Subcutaneous adipose tissue (tissue), 4 donors: Measurements from ENCODE around the gene MYL10. TPM values are rescaled to one million over a fixed set of nuclear protein-coding genes. Genes with fewer than 3 reads are reported as not detected.

Experiments used
- total RNA-seq, 4 donors: library from RNA; depleted of rRNA; stranded (reverse); fragments of >200 nt; gene quantifications; one replicate each; pipeline ENCODE4 v1.1.0, GENCODE V29; 2016
- TF ChIP-seq, protein P1 (sequence below): fragments of 450-650 bp; IDR thresholded peaks from one replicate; pipeline ENCODE4 v1.5.1; 2016; ENCODE audit warnings: low read depth, mild to moderate bottlenecking, control low read depth, antibody characterized with exemption, moderate library complexity

Gene MYL10
- total RNA-seq, 4 donors from 2014 or later = not detected

GRCh38 chr7:101666741-101667140, 37.6 kb upstream of the MYL10 start:
- TF ChIP-seq, protein P1, sequence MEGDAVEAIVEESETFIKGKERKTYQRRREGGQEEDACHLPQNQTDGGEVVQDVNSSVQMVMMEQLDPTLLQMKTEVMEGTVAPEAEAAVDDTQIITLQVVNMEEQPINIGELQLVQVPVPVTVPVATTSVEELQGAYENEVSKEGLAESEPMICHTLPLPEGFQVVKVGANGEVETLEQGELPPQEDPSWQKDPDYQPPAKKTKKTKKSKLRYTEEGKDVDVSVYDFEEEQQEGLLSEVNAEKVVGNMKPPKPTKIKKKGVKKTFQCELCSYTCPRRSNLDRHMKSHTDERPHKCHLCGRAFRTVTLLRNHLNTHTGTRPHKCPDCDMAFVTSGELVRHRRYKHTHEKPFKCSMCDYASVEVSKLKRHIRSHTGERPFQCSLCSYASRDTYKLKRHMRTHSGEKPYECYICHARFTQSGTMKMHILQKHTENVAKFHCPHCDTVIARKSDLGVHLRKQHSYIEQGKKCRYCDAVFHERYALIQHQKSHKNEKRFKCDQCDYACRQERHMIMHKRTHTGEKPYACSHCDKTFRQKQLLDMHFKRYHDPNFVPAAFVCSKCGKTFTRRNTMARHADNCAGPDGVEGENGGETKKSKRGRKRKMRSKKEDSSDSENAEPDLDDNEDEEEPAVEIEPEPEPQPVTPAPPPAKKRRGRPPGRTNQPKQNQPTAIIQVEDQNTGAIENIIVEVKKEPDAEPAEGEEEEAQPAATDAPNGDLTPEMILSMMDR = no peak

- TF ChIP-seq, protein P1 = no peak
These were observed 37.2 kb upstream of the MYL10 start for GRCh38 chr7:101666293-101666692.

- TF ChIP-seq, protein P1 = no peak
These were observed 35.9 kb upstream of the MYL10 start for GRCh38 chr7:101664893-101665471.

DNA sequence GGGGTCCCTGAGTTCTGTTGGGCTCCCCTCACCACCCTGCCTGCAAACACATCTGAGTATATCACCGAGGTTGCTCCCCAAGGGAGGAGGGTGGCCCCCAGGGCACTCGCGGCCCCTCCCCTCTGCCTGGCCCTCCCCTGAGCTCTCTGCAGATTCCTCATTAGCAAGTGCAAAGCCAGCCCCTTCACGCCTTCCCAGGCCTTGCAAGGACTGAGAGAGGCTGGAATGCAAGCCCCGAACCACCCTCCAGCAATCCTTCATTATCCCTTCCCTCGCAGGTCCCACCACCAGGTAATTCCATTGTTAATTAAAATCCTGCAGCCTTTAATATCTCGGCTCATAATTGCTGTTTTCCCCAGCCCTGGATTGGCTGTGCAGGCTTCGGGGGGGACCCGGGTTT, 35.3 kb upstream of the MYL10 start:
- TF ChIP-seq, protein P1 = no peak

- TF ChIP-seq, protein P1 = no peak
These were observed 34.7 kb upstream of the MYL10 start for GRCh38 chr7:101663747-101664146.

DNA sequence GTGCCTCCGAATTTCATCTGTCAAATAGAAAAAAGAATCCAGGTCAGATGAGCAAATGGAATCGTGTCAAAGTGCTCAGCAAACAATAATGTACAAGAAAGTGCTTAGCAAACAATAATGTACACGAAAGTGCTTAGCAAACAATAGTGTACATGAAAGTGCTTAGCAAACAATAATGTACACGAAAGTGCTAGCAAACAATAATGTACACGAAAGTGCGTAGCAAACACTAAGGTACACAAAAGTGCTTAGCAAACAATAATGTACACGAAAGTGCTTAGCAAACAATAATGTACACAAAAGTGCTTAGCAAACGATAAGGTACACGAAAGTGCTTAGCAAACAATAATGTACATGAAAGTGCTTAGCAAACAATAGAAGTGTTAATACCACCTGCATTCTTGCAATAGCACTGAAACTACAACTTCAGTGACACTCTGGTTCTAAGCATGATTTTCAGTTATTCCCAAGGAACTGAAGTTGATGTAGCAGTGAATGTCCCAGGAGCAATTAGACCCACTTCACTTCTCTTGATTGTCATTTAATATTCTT, 33.4 kb upstream of the MYL10 start:
- TF ChIP-seq, protein P1 = no peak

DNA sequence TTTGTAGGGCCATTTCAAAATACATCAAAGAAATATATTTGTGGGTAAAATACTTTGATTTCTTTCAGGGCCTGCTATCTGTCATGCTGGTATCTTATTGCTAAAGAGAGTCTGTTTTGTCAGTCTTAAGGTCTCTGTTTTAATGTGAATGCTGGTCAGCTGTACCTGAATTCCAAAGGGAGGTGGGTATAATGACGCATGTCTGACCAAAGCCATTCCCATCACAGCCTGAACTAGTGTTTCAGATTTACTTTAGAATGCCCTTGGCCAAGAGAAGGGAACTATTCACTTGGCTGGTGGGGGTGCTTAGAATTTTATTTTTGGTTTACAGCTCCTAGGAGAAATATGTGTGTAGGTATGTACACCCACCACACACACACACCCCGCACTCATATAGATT, 30.6 kb upstream of the MYL10 start:
- TF ChIP-seq, protein P1 = no peak
